GM12874 (cell line): ENCODE measurements around the gene KIF26B.

Experiments
- CTCF ChIP-seq: IDR thresholded peaks from 2 replicates; pipeline ENCODE4 v1.5.1; 2011; ENCODE audit warnings: low read depth, mild to moderate bottlenecking, control low read depth, low read length, moderate library complexity; ENCODE audit not compliant: insufficient read depth

The KIF26B gene

GRCh38 chr1:245748646-245749045 lies 593.9 kb downstream of the KIF26B start:
- no peak for TF ChIP-seq CTCF

GRCh38 chr1:245749053-245749452 lies 594.3 kb downstream of the KIF26B start:
- TF ChIP-seq CTCF = no peak

- TF ChIP-seq CTCF = no peak
Observed at GRCh38 chr1:245750261-245750660, 595.5 kb downstream of the KIF26B start.

GRCh38 chr1:245751116-245751515 lies 596.3 kb downstream of the KIF26B start:
- TF ChIP-seq CTCF = no peak

- TF ChIP-seq CTCF = no peak
Observed at GRCh38 chr1:245751726-245752470, 597.1 kb downstream of the KIF26B start.

- no peak for TF ChIP-seq CTCF
Observed at GRCh38 chr1:245752561-245752960, 597.8 kb downstream of the KIF26B start.

GRCh38 chr1:245753807-245754206 lies 599.0 kb downstream of the KIF26B start:
- no peak for TF ChIP-seq CTCF
